ENCODE results near the gene CTTNBP2. TPM values are rescaled to one million over a fixed set of nuclear protein-coding genes. Genes with fewer than 3 reads are reported as not detected.

CTTNBP2 gene
- total RNA-seq, 2 donors from 2014 or later = 9.2 to 12.0 TPM

- H3K36me3 ChIP-seq = no peaks in the 10 kb centered on the region
- DNase-seq (ENCODE audit: low spot score) = no peak
- ATAC-seq (ENCODE audit: insufficient number of reproducible peaks, low FRiP score, low read depth) = no peak
- TF ChIP-seq, protein P1, sequence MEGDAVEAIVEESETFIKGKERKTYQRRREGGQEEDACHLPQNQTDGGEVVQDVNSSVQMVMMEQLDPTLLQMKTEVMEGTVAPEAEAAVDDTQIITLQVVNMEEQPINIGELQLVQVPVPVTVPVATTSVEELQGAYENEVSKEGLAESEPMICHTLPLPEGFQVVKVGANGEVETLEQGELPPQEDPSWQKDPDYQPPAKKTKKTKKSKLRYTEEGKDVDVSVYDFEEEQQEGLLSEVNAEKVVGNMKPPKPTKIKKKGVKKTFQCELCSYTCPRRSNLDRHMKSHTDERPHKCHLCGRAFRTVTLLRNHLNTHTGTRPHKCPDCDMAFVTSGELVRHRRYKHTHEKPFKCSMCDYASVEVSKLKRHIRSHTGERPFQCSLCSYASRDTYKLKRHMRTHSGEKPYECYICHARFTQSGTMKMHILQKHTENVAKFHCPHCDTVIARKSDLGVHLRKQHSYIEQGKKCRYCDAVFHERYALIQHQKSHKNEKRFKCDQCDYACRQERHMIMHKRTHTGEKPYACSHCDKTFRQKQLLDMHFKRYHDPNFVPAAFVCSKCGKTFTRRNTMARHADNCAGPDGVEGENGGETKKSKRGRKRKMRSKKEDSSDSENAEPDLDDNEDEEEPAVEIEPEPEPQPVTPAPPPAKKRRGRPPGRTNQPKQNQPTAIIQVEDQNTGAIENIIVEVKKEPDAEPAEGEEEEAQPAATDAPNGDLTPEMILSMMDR (IDR thresholded peaks at IDR 0.05) = no peak
- H3K27ac ChIP-seq = no peak overlapping the region
- H3K4me3 ChIP-seq = no peak overlapping the region
- no peaks in the 10 kb centered on the region for H3K4me1 ChIP-seq (ENCODE audit: control insufficient read depth in 1 of 2, low read depth in 2 of 2)
- H3K27me3 ChIP-seq (replicated peaks; ENCODE audit: insufficient read depth) = no peaks in the 10 kb centered on the region
- H3K9me3 ChIP-seq = no peaks in the 10 kb centered on the region
These were observed 205.8 kb downstream of the CTTNBP2 start for GRCh38 chr7:117667456-117667855.

GRCh38 chr7:117666689-117667088 is 206.6 kb downstream of the CTTNBP2 start:
- Histone ChIP-seq H3K27ac (no peak overlapping the region), H3K36me3 (no peaks in the 10 kb centered on the region), H3K9me3 (no peaks in the 10 kb centered on the region), H3K4me1 (ENCODE audit: control insufficient read depth in 1 of 2, low read depth in 2 of 2) (no peaks in the 10 kb centered on the region), H3K4me3 (no peak overlapping the region), H3K27me3 (replicated peaks; ENCODE audit: insufficient read depth) (no peaks in the 10 kb centered on the region)
- no peak for DNase-seq (ENCODE audit: low spot score)
- ATAC-seq (ENCODE audit: insufficient number of reproducible peaks, low FRiP score, low read depth) = no peak
- TF ChIP-seq, protein P1 (IDR thresholded peaks at IDR 0.05) = no peak

- H3K4me1 ChIP-seq (ENCODE audit: control insufficient read depth in 1 of 2, low read depth in 2 of 2) = no peaks in the 10 kb centered on the region
- DNase-seq (ENCODE audit: low spot score) (no peak), ATAC-seq (ENCODE audit: insufficient number of reproducible peaks, low FRiP score, low read depth) (no peak)
- H3K4me3 ChIP-seq = no peak overlapping the region
- H3K27ac ChIP-seq = no peak overlapping the region
- H3K27me3 ChIP-seq (replicated peaks; ENCODE audit: insufficient read depth) = no peaks in the 10 kb centered on the region
- TF ChIP-seq, protein P1 (IDR thresholded peaks at IDR 0.05) = no peak
- H3K9me3 ChIP-seq = no peaks in the 10 kb centered on the region
- no peaks in the 10 kb centered on the region for H3K36me3 ChIP-seq
These were observed 207.2 kb downstream of the CTTNBP2 start for GRCh38 chr7:117666031-117666430.

DNA sequence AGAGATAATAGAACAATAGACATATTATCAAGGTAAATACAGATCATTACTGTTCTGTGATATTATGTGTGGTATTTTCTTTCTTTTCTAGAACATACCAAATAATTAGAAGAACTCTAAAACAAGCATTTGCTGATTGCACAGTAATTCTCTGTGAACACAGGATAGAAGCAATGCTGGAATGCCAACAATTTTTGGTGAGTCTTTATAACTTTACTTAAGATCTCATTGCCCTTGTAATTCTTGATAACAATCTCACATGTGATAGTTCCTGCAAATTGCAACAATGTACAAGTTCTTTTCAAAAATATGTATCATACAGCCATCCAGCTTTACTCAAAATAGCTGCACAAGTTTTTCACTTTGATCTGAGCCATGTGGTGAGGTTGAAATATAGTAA is 207.9 kb downstream of the CTTNBP2 start:
- no peaks in the 10 kb centered on the region for H3K27me3 ChIP-seq (replicated peaks; ENCODE audit: insufficient read depth)
- DNase-seq (ENCODE audit: low spot score) = no peak
- no peak for ATAC-seq (ENCODE audit: insufficient number of reproducible peaks, low FRiP score, low read depth)
- H3K27ac ChIP-seq = no peak overlapping the region
- TF ChIP-seq, protein P1 (IDR thresholded peaks at IDR 0.05) = no peak
- peaks cover under 1 to 2% of the 10 kb centered on the region in 2 donors for H3K4me1 ChIP-seq (ENCODE audit: control insufficient read depth in 1 of 2, low read depth in 2 of 2)
- H3K36me3 ChIP-seq = no peaks in the 10 kb centered on the region
- H3K9me3 ChIP-seq = no peaks in the 10 kb centered on the region
- H3K4me3 ChIP-seq = no peak overlapping the region

DNA sequence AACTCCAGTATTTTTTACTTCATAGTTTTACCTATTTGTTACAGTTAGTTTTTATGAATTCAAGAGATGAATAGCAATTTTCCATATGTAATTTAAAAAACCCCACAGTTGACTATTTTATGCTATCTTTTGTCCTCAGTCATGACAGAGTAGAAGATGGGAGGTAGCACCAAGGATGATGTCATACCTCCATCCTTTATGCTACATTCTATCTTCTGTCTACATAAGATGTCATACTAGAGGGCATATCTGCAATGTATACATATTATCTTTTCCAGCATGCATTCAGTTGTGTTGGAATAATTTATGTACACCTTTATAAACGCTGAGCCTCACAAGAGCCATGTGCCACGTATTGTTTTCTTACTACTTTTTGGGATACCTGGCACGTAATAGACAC is 209.2 kb downstream of the CTTNBP2 start:
- no peaks in the 10 kb centered on the region for H3K9me3 ChIP-seq
- H3K4me3 ChIP-seq = no peak overlapping the region
- H3K4me1 ChIP-seq (ENCODE audit: control insufficient read depth in 1 of 2, low read depth in 2 of 2) = peaks cover 7 to 11% of the 10 kb centered on the region in 2 donors
- no peaks in the 10 kb centered on the region for H3K27me3 ChIP-seq (replicated peaks; ENCODE audit: insufficient read depth)
- no peak overlapping the region for H3K27ac ChIP-seq
- no peaks in the 10 kb centered on the region for H3K36me3 ChIP-seq
- DNase-seq (ENCODE audit: low spot score) = no peak
- ATAC-seq (ENCODE audit: insufficient number of reproducible peaks, low FRiP score, low read depth) = no peak
- TF ChIP-seq, protein P1 (IDR thresholded peaks at IDR 0.05) = no peak
